HFF-Myc (cell line): ENCODE measurements around the gene UQCC2.

Experiments
- DNase-seq: peaks from one replicate; pipeline ENCODE4 v3.0.0-alpha.2; 2011; ENCODE audit warnings: low read depth; ENCODE audit errors: extremely low read depth
- H3K4me3 ChIP-seq: replicated peaks from 2 replicates; pipeline ENCODE4 v1.5.1; 2011; ENCODE audit warnings: low read depth, mild to moderate bottlenecking, control low read depth, low read length
- CTCF ChIP-seq: IDR thresholded peaks from 2 replicates; pipeline ENCODE4 v1.5.1; 2012; ENCODE audit warnings: mild to moderate bottlenecking, low read depth, low read length, control low read depth; ENCODE audit errors: missing control alignments

The UQCC2 gene

GRCh38 chr6:33696076-33696475, 15.4 kb downstream of the UQCC2 start:
- DNase-seq, result no peak
- no peak for TF ChIP-seq CTCF
- no peak overlapping the region for H3K4me3 ChIP-seq

- no peak overlapping the region for H3K4me3 ChIP-seq
- DNase-seq, result no peak
- TF ChIP-seq CTCF, result no peak
Observed at GRCh38 chr6:33695451-33695887, 16.0 kb downstream of the UQCC2 start.

GRCh38 chr6:33694977-33695376, 16.5 kb downstream of the UQCC2 start:
- TF ChIP-seq CTCF, result no peak
- H3K4me3 ChIP-seq, result no peak overlapping the region
- DNase-seq, result no peak

- DNase-seq, result no peak
- H3K4me3 ChIP-seq, result no peak overlapping the region
- TF ChIP-seq CTCF, result no peak
Observed at GRCh38 chr6:33694401-33694931, 17.0 kb downstream of the UQCC2 start.

- no peak for DNase-seq
- TF ChIP-seq CTCF, result no peak
- H3K4me3 ChIP-seq, result no peak overlapping the region
Observed at GRCh38 chr6:33693186-33694105, 18.1 kb downstream of the UQCC2 start.

GRCh38 chr6:33692760-33693158, 18.7 kb downstream of the UQCC2 start:
- TF ChIP-seq CTCF, result no peak
- DNase-seq, result no peak
- H3K4me3 ChIP-seq, result no peak overlapping the region
